A172 (cell line): ENCODE results near the gene MUCL3. TPM values are rescaled to one million over a fixed set of nuclear protein-coding genes. Genes with fewer than 3 reads are reported as not detected.
"Not testable (repeated sequence)": the region's sequence is repeated elsewhere in the genome, so short reads cannot be mapped to it uniquely, and the experiment has no call there.

Source experiments
- DNase-seq: peaks from one replicate; pipeline ENCODE4 v3.0.0-alpha.2; 2015; ENCODE audit warnings: low spot score
- total RNA-seq: library from RNA; depleted of rRNA; stranded (reverse); fragments of >200 nt; shearing (Covaris generic); gene quantifications from 2 replicates; pipeline ENCODE4 v1.2.3, GENCODE V29; 2014

MUCL3 gene
- total RNA-seq, 1 experiment from 2014 or later: not detected

DNA sequence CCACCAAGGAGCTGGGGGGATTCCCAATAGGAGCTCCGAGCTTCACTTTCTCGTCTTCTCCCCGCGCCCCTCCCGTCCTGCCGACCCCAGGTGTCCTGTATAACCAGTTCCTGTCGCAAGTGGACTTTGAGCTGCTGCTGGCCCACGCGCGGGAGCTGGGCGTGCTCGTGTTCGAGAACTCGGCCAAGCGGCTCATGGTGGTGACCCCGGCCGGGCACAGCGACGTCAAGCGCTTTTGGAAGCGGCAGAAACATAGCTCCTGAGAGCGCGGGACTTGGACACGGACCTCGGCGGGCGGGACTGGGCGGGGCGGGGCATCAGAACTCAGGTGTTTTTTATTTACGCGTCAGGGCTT lies 27.1 kb upstream of the MUCL3 start:
- DNase-seq: no peak

- peak; percentile 81 for DNase-seq
Measured at GRCh38 chr6:30914076-30914853, 26.5 kb upstream of the MUCL3 start, which contains the start of gene VARS2. TSS of gene VARS2 (plus strand) at chr6:30914238. CDS start at chr6:30914837, 599 bp downstream.

DNA sequence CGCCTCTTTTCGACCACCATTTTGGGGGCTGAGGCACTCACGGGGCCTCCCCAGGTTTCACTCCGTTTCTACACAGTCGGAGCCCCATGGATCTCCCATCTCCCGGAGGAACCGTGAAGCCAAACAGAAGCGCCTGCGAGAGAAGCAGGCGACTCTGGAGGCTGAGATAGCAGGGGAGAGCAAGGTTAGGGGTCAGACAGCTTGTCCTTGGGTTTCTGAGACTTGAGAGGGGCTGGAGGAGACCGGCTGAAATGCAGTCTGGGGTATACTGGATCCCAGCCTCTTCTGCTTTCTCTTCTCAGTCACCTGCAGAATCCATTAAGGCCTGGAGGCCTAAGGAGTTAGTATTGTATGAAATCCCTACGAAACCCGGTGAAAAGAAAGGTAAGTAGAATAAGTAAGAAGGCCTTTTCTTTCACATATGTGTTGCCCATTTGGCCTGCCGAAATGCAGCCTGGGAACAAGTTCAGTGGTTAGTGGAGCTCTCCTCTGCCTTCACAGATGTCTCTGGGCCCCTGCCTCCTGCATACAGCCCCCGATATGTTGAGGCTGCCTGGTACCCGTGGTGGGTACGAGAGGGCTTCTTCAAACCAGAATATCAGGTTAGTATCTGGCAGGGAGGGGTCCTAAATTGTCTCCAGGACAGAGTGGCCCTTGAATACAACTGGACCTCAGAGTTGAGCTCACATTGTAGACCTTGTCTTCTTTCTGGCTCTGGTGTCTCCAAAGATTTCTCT lies 25.8 kb upstream of the MUCL3 start:
- DNase-seq: no peak

DNA sequence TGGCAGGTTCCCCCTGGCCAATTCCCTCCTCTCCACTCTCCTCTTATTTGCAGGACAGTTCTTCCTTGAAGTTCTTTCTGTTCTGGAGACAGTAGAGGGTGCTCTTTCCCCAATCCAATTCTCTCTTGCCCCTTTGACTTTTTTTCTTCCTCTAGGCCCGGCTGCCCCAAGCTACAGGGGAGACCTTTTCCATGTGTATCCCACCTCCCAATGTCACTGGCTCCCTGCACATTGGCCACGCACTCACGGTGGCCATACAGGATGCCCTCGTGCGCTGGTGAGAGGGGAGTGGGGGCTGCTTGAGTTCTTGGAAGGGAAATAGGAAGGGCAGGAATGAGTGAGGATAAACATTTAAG lies 25.2 kb upstream of the MUCL3 start:
- peak; percentile 41 for DNase-seq

GRCh38 chr6:30917041-30917440 lies 23.7 kb upstream of the MUCL3 start:
- no peak for DNase-seq

DNA sequence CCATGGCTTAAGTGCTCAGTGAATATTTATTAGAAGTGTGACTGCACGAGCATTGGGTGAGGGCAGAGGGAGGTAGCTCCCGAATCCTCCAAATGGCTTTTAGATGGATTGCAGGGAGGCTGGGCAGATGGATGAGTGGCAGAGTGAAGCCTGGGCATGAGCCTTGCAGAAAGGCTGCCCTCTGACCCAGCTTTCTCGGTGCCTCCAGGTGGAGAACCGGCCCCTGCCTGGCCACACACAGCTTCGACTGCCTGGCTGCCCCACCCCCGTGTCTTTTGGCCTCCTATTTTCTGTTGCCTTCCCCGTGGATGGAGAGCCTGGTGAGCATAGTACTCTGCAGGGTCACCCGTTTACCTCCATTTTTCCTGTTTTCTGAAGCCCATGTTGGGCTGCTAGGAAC lies 23.3 kb upstream of the MUCL3 start:
- no peak for DNase-seq

DNA sequence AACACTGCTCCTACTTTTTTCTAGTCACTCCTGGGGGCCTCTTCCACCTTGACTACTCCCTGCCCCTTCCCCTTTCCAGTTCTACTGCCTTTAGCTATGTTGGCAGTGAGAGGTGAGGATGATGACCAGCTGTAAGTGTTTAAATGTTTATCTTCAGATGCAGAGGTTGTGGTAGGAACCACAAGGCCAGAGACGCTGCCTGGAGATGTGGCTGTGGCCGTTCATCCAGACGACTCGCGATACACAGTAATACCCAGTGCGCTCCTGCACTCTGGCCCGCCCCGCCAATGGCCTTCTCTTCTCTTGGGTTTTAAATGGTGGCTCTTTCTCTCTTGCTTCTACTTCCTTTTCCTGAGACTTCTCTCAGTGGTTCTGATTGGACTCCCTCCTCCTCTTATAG lies 22.1 kb upstream of the MUCL3 start:
- no peak for DNase-seq

- peak; percentile 10 for DNase-seq
Measured at GRCh38 chr6:30922447-30922852, 18.3 kb upstream of the MUCL3 start.

DNA sequence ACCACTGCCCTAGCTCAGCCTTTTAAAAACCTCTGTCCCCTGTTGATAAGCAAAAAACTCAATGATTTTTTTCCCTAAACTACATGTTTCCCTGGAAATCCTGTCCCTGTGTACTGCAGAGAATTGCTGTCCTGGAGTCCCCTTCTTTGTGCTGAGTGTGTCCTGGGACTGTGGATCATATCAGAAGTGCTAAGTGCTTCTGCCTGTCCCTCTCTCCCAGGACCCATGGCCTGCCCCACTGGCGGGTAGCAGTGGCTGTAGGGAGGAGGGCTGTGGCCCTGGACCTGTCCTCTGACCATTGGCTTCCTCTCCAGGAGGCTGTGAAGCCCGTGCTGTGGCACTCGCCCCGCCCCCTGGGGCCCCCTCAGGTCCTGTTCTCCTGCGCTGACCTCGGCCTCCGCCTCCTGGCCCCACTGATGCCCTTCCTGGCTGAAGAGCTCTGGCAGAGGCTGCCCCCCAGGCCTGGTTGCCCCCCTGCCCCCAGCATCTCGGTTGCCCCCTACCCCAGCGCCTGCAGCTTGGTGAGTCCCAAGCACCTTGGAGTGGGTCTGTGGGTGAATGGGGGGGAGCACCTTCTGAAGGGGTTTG lies 16.6 kb upstream of the MUCL3 start:
- not testable (repeated sequence) for DNase-seq

DNA sequence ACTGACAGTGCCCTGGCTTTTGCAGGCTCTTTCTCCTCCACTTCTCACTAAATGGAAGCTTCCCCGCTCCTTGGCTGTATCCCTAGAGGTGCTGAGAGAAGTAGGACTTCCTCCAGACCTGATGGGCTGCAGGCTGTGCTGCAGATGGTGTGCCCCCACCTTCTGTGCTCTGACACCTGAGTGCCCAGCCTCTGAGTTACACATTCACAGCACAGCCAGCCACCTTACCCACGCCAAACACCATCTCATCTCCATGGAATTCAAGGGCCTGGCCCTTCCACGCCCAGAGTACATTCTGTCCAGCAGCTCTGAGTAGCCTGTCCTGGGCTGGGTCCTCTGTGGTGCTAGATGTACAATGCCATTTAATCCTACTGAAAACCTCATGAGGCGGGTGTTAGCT lies 14.1 kb upstream of the MUCL3 start:
- DNase-seq: peak; percentile 7

DNA sequence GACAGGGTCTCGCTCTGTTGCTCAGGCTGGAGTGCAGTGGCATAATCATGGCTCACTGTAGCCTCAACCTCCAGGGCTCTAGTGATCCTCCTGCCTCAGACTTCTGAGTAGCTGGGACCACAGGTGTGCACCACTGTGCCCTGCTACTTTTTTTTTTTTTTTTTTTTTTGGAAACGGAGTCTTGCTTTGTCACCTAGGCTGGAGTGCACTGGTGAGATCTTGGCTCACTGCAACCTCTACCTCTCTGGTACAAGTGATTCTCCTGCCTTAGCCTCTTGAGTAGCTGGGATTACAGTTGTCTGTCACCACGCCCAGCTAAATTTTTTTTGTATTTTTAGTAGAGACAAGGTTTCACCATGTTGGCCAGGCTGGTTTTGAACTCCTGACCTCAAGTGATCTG lies 13.7 kb upstream of the MUCL3 start:
- not testable (repeated sequence) for DNase-seq

DNA sequence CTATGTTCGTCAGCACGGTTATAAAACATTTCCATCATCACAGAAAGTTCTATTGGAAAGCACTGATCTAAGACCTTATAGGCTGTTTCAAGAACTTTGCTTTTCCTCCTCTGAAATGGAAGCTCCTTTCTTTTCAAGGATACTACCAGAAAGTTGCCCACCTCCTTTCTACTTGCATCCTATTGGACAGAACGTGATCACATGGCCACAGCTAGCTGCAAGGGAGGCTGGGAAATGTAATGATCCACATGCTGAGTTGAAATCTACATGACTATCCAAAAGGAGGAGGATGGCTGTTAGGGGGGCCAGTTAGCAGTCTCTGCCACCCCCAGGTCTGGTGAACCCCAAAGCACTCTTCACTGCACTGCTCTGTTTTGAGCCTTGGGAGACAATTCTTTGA lies 12.1 kb upstream of the MUCL3 start:
- DNase-seq: no peak

GRCh38 chr6:30930506-30930905 lies 10.3 kb upstream of the MUCL3 start:
- no peak for DNase-seq

GRCh38 chr6:30931272-30931671 lies 9.5 kb upstream of the MUCL3 start:
- DNase-seq: no peak

- DNase-seq: no peak
Measured at GRCh38 chr6:30931969-30932645, 8.7 kb upstream of the MUCL3 start, which contains the start of gene SFTA2. TSS of gene SFTA2 (minus strand) at chr6:30932170. CDS start at chr6:30932096, 74 bp downstream.

DNA sequence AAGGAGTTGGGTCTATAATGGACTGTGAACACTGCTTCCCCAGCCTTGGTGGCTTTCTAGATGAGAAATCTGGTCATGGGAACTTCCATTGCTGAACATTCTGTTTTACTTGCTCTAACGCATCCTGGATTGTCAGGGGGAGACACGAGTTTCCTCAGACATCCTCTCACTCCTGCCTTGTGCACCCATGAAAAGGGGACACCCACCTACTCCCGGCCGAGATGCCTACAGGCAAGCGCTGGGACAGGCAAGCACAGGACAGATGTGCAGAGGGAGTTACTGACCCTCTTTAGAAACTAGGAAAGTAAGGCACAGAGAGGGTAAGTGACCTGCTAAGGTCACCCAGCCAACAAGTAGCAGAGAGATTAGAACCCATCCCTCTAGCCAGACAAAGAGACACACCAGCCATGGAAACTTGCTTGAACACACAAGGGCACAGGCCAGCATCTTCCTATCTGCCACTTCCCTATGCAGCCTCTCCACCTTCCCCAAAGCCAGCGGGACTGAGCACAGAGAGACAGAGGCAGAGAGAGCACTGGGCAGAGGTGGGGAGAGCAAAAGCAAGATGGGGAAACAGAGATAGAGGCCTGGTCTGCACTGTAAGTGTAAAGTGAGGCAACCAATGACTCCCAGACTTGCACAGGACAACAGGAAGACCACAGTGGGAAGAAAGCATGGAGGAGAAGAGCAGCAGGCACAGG lies 8.0 kb upstream of the MUCL3 start:
- DNase-seq: no peak

DNA sequence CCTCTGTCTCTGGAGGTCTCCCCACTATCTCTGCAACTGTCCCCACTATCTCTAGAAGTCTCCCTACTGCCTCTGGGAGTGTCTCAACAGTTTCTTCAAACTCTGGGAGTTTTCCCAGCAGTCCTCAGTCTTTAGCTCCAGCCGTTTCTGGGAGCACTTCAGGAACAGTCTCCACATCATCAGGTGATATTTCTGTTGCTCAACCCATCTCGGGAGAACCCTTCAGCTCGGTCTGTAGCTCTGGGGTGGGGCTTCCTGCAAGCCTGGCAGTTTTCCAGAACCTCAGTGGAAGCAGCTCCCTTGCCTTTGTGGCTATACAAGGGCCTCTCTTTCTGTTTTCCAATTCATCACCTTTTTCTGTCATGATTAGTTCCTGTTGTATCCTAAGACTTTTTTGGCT lies 5.8 kb upstream of the MUCL3 start:
- no peak for DNase-seq

DNA sequence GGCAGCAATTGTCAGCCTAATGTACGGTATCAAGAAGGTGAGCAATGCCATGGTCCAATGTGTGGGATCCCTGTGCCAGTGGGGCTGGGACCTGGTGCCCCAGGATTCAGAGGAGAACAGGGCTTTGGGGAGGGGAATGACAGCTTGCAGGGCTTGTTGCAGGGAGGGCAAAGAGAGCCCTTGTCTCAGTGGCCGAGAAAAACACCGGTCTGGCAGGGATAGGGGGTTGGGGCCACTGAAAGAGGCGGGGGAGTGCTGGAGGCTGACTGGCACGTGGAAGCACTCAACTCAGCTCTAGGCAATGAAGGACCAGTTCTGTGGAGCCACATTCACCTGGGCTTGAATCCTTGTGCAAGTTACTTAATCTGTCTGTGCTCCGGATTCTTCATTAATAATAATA lies 3.5 kb upstream of the MUCL3 start:
- no peak for DNase-seq

DNA sequence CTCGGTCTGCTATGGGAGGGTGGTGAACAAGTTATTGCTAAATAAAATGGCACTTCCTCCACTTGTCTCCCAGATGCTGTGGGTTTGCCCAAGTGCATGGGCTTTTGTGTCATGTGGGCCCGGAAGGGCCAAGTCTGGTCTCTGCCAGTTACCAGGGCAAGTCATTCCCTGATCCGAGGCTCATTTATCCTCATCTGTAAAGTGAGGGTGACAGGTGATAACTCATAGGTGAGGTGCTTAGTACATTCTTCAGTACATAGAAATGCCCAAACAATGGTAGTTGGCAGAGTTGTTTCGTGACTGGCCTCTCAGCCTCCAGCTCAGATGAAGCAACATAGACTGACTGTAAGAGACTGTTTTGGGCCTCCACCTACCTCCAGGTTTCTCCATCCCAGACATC lies 2.0 kb upstream of the MUCL3 start:
- DNase-seq: no peak

GRCh38 chr6:30939473-30939872 lies 1.3 kb upstream of the MUCL3 start:
- DNase-seq: no peak

- peak; percentile 90 for DNase-seq
Measured at GRCh38 chr6:30942338-30943060, 1.7 kb downstream of the MUCL3 start.
